ENCODE results near the gene RCCD1. TPM values are rescaled to one million over a fixed set of nuclear protein-coding genes. Genes with fewer than 3 reads are reported as not detected.
"Not testable (repeated sequence)": the region's sequence is repeated elsewhere in the genome, so short reads cannot be mapped to it uniquely, and the experiment has no call there.

Gene RCCD1
- total and polyA plus RNA-seq, 2 donors (not counting 1 experiment from before 2014, with no cell fraction given), result 11.0 to 20.5 TPM

GRCh38 chr15:90924375-90924774 lies 30.3 kb upstream of the RCCD1 start:
- H3K27ac ChIP-seq (ENCODE audit: low read length in 2 of 2), result no peak overlapping the region
- H3K9me3 Mint-ChIP-seq (ENCODE audit: insufficient read depth), result no peaks in the 10 kb centered on the region
- no peaks in the 10 kb centered on the region for H3K27me3 Mint-ChIP-seq
- H3K4me1 ChIP-seq (ENCODE audit: control insufficient read depth in 2 of 2, insufficient read depth in 2 of 2, low read length in 2 of 2), result peaks cover 3% of the 10 kb centered on the region in 2 donors
- TF ChIP-seq CTCF (IDR thresholded peaks at IDR 0.05), result no peak
- TF ChIP-seq EZH2 (IDR thresholded peaks at IDR 0.05; ENCODE audit: borderline replicate concordance, insufficient read depth, low read depth, low read length, poor library complexity, severe bottlenecking), result no peak
- H3K36me3 ChIP-seq (replicated peaks in 1 of 2; ENCODE audit: control extremely low read depth in 1 of 2, control insufficient read depth in 1 of 2, extremely low read depth in 1 of 2, insufficient read depth in 2 of 2, low read length in 1 of 2), result peaks cover 5 to 20% of the 10 kb centered on the region in 2 experiments
- H3K79me2 ChIP-seq (ENCODE audit: control insufficient read depth, insufficient read depth, low read length), result no peaks in the 10 kb centered on the region
- intact Hi-C loops (cut with micrococcal nuclease), result no loop called here
- DNase-seq (no peak), ATAC-seq (ENCODE audit: low read depth) (no peak)
- no peak overlapping the region for H3K9ac ChIP-seq (ENCODE audit: low read length)
- ChIA-PET CTCF (interaction anchor here (4.6 kb wide), 1 partner anchor 8 kb away, joined by 40 read pairs; the partner anchor contains the start of genes HDDC3 and UNC45A), POLR2A (interaction anchor here (0.7 kb wide), 1 partner anchor 30 kb away, joined by 4 read pairs; no protein-coding TSS in a partner anchor)
- H2AFZ ChIP-seq (ENCODE audit: insufficient read depth, low read depth, low read length, poor library complexity, severe bottlenecking), result no peak overlapping the region
- peaks cover 5% of the 10 kb centered on the region for H3K4me1 Mint-ChIP-seq
- no peak overlapping the region for H3K4me3 ChIP-seq (ENCODE audit: control extremely low read depth in 1 of 5, extremely low read depth in 1 of 5, insufficient read depth in 1 of 5, low read depth in 2 of 5, low read length in 4 of 5)
- no peaks in the 10 kb centered on the region for H3K27me3 ChIP-seq (replicated peaks in 1 of 4; ENCODE audit: control extremely low read depth in 1 of 4, control insufficient read depth in 3 of 4, insufficient read depth in 4 of 4, low read length in 3 of 4)
- H4K20me1 ChIP-seq (ENCODE audit: control insufficient read depth, insufficient read depth, low read length, poor library complexity, severe bottlenecking), result no peaks in the 10 kb centered on the region
- WGBS (ENCODE audit: insufficient coverage), result 74% methylated on average over 2 of the region's 5 CpGs
- no peak overlapping the region for H3K4me3 Mint-ChIP-seq
- no peak overlapping the region for H3K4me2 ChIP-seq (replicated peaks; ENCODE audit: low read depth, low read length, poor library complexity, severe bottlenecking)
- no peak overlapping the region for H3K27ac Mint-ChIP-seq
- H3K9me3 ChIP-seq (ENCODE audit: control extremely low read depth in 1 of 3, control insufficient read depth in 2 of 3, insufficient read depth in 1 of 3, low read length in 2 of 3), result no peaks in the 10 kb centered on the region

GRCh38 chr15:90926766-90927165 lies 27.9 kb upstream of the RCCD1 start:
- H3K27ac ChIP-seq (ENCODE audit: low read length in 2 of 2); H3K4me3 ChIP-seq (ENCODE audit: control extremely low read depth in 1 of 5, extremely low read depth in 1 of 5, insufficient read depth in 1 of 5, low read depth in 2 of 5, low read length in 4 of 5); H3K9me3 ChIP-seq (ENCODE audit: control extremely low read depth in 1 of 3, control insufficient read depth in 2 of 3, insufficient read depth in 1 of 3, low read length in 2 of 3); H2AFZ ChIP-seq (ENCODE audit: insufficient read depth, low read depth, low read length, poor library complexity, severe bottlenecking); POLR2A ChIA-PET; H3K36me3 ChIP-seq (replicated peaks in 1 of 2; ENCODE audit: control extremely low read depth in 1 of 2, control insufficient read depth in 1 of 2, extremely low read depth in 1 of 2, insufficient read depth in 2 of 2, low read length in 1 of 2); H3K27me3 Mint-ChIP-seq; H3K79me2 ChIP-seq (ENCODE audit: control insufficient read depth, insufficient read depth, low read length); H3K27ac Mint-ChIP-seq; H3K9ac ChIP-seq (ENCODE audit: low read length); intact Hi-C loops (cut with micrococcal nuclease); H4K20me1 ChIP-seq (ENCODE audit: control insufficient read depth, insufficient read depth, low read length, poor library complexity, severe bottlenecking); DNase-seq; H3K27me3 ChIP-seq (replicated peaks in 1 of 4; ENCODE audit: control extremely low read depth in 1 of 4, control insufficient read depth in 3 of 4, insufficient read depth in 4 of 4, low read length in 3 of 4); H3K9me3 Mint-ChIP-seq (ENCODE audit: insufficient read depth); ATAC-seq (ENCODE audit: low read depth); H3K4me3 Mint-ChIP-seq; H3K4me2 ChIP-seq (replicated peaks; ENCODE audit: low read depth, low read length, poor library complexity, severe bottlenecking): not testable (repeated sequence)
- CTCF ChIA-PET, result interaction anchor here (1.0 to 1.4 kb wide), 3 partner anchors 8 to 41 kb away, joined by 3 to 6 read pairs (median 5); partner anchors contain the start of gene UNC45A
- H3K4me1 ChIP-seq (ENCODE audit: control insufficient read depth in 2 of 2, insufficient read depth in 2 of 2, low read length in 2 of 2), result peaks cover 19 to 24% of the 10 kb centered on the region in 2 donors
- peaks cover 23% of the 10 kb centered on the region for H3K4me1 Mint-ChIP-seq
- whole genome bisulfite sequencing (ENCODE audit: insufficient coverage), result 100% methylated on average over 4 of the region's 10 CpGs

- H3K9me3 ChIP-seq (ENCODE audit: control extremely low read depth in 1 of 3, control insufficient read depth in 2 of 3, insufficient read depth in 1 of 3, low read length in 2 of 3); H3K27ac ChIP-seq (ENCODE audit: low read length in 2 of 2); H3K27me3 Mint-ChIP-seq; H3K4me2 ChIP-seq (replicated peaks; ENCODE audit: low read depth, low read length, poor library complexity, severe bottlenecking); H3K9me3 Mint-ChIP-seq (ENCODE audit: insufficient read depth); H4K20me1 ChIP-seq (ENCODE audit: control insufficient read depth, insufficient read depth, low read length, poor library complexity, severe bottlenecking); H2AFZ ChIP-seq (ENCODE audit: insufficient read depth, low read depth, low read length, poor library complexity, severe bottlenecking); POLR2A ChIA-PET; H3K9ac ChIP-seq (ENCODE audit: low read length); H3K27ac Mint-ChIP-seq; H3K27me3 ChIP-seq (replicated peaks in 1 of 4; ENCODE audit: control extremely low read depth in 1 of 4, control insufficient read depth in 3 of 4, insufficient read depth in 4 of 4, low read length in 3 of 4); intact Hi-C loops (cut with micrococcal nuclease); H3K36me3 ChIP-seq (replicated peaks in 1 of 2; ENCODE audit: control extremely low read depth in 1 of 2, control insufficient read depth in 1 of 2, extremely low read depth in 1 of 2, insufficient read depth in 2 of 2, low read length in 1 of 2); DNase-seq; H3K4me3 ChIP-seq (ENCODE audit: control extremely low read depth in 1 of 5, extremely low read depth in 1 of 5, insufficient read depth in 1 of 5, low read depth in 2 of 5, low read length in 4 of 5); H3K79me2 ChIP-seq (ENCODE audit: control insufficient read depth, insufficient read depth, low read length); ATAC-seq (ENCODE audit: low read depth): not testable (repeated sequence)
- 98% methylated on average over 6 of the region's 7 CpGs for WGBS (ENCODE audit: insufficient coverage)
- peaks cover 24 to 35% of the 10 kb centered on the region in 2 donors for H3K4me1 ChIP-seq (ENCODE audit: control insufficient read depth in 2 of 2, insufficient read depth in 2 of 2, low read length in 2 of 2)
- CTCF ChIA-PET, result interaction anchor here (0.7 to 2.0 kb wide), 3 partner anchors 42 to 441 kb away, joined by 3 to 12 read pairs (median 4); no protein-coding TSS in a partner anchor
- peak overlapping the region; percentile 35 for H3K4me3 Mint-ChIP-seq
- peaks cover 29% of the 10 kb centered on the region for H3K4me1 Mint-ChIP-seq
Observed at GRCh38 chr15:90928106-90928505, 26.6 kb upstream of the RCCD1 start.
